Osteocyte (in vitro differentiated cells): ENCODE results near the gene AP3S1. TPM values are rescaled to one million over a fixed set of nuclear protein-coding genes. Genes with fewer than 3 reads are reported as not detected.

Experiments
- DNase-seq: peaks from one replicate; pipeline ENCODE4 v3.0.0; 2021; ENCODE audit warnings: mixed read lengths; ENCODE audit not compliant: unreplicated experiment; ENCODE audit errors: extremely low spot score
- H3K27ac Mint-ChIP-seq: one replicate; pipeline ENCODE4 v1.8.0; 2021; ENCODE audit warnings: mild to moderate bottlenecking, mixed read lengths; ENCODE audit not compliant: unreplicated experiment
- H3K27me3 Mint-ChIP-seq: one replicate; pipeline ENCODE4 v1.8.0; 2021; ENCODE audit warnings: mixed read lengths; ENCODE audit not compliant: unreplicated experiment
- H3K36me3 Mint-ChIP-seq: one replicate; pipeline ENCODE4 v1.8.0; 2021; ENCODE audit warnings: mixed read lengths; ENCODE audit not compliant: unreplicated experiment
- H3K4me1 Mint-ChIP-seq: one replicate; pipeline ENCODE4 v1.8.0; 2021; ENCODE audit warnings: mixed read lengths; ENCODE audit not compliant: unreplicated experiment
- H3K4me3 Mint-ChIP-seq: one replicate; pipeline ENCODE4 v1.8.0; 2021; ENCODE audit warnings: mild to moderate bottlenecking, moderate library complexity, mixed read lengths; ENCODE audit not compliant: unreplicated experiment
- H3K9me3 Mint-ChIP-seq: one replicate; pipeline ENCODE4 v1.8.0; 2021; ENCODE audit warnings: mixed read lengths; ENCODE audit not compliant: unreplicated experiment
- CTCF ChIP-seq: fragments of 200-600 bp; sonication (generic); IDR thresholded peaks from 2 replicates; pipeline ENCODE4 v1.5.0; 2021; ENCODE audit warnings: antibody characterized with exemption, mild to moderate bottlenecking, moderate library complexity
- total RNA-seq: library from RNA; stranded (reverse); gene quantifications from 2 replicates; pipeline ENCODE4 v1.2.1, GENCODE V29; 2021

AP3S1 gene
- total RNA-seq, 1 donor from 2014 or later, result 102 TPM

DNA sequence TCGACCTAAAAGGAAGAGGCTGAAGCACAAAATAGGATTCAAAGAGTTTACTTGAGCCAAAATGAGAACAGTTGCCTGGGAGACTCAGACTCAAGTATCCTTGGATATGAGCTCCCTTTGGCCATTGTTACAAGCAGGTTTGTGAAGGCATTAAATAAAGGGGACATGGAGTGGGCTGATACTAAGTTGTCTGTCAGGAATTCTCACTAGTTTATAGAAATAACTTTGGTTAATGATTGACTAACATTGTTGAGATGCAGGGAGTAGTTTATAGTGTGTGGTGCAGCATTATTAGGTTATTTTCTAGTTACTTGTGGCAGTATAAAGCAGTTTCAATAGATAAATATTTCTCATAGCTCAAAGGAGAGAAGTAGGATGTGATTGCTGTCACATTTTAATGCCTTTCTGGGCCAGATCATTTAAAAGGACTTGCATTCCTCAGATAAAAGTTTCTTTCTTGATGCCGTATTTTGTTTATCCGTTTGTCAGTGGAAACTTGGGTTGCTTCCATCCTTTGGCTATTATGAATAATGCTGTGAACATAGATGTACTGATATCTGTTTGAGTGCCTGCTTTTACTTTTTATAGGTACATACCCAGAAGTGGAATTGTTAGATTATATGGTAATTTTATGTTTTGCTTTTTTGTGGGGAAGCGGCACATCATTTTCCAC, 9.1 kb downstream of the AP3S1 start:
- H3K27me3 Mint-ChIP-seq, result no peaks in the 10 kb centered on the region
- DNase-seq, result no peak
- no peak for TF ChIP-seq CTCF
- peak overlapping the region; percentile 1 for H3K27ac Mint-ChIP-seq
- peaks cover 19% of the 10 kb centered on the region for H3K4me1 Mint-ChIP-seq
- H3K36me3 Mint-ChIP-seq, result peaks cover 11% of the 10 kb centered on the region
- peaks cover 12% of the 10 kb centered on the region for H3K9me3 Mint-ChIP-seq
- H3K4me3 Mint-ChIP-seq, result no peak overlapping the region

DNA sequence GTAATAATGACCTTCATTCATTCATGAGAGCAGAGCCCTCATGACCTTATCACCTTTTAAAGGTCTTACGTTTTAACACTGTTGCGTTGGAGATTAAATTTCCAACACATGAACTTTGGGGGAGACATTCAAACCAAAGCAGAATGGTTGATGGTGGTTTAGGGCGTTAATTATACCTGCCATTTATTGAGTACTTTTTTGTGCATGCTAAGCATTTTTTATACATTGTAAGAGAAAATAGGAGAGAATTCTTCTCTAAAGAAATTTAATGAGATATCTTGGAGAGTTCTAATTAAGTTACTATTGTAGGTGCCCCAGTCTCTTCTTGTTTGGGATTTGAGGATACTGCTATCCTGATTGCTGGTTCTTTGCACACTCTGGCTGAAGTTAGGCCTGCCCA, 12.4 kb downstream of the AP3S1 start:
- no peaks in the 10 kb centered on the region for H3K27me3 Mint-ChIP-seq
- H3K9me3 Mint-ChIP-seq, result peaks cover 12% of the 10 kb centered on the region
- H3K36me3 Mint-ChIP-seq, result peaks cover 11% of the 10 kb centered on the region
- TF ChIP-seq CTCF, result no peak
- no peak for DNase-seq
- H3K4me1 Mint-ChIP-seq, result peaks cover 45% of the 10 kb centered on the region
- H3K27ac Mint-ChIP-seq, result no peak overlapping the region
- H3K4me3 Mint-ChIP-seq, result no peak overlapping the region

- no peaks in the 10 kb centered on the region for H3K27me3 Mint-ChIP-seq
- no peak for TF ChIP-seq CTCF
- DNase-seq, result no peak
- H3K27ac Mint-ChIP-seq, result peak overlapping the region; percentile 71
- H3K4me1 Mint-ChIP-seq, result peaks cover 47% of the 10 kb centered on the region
- peaks cover 11% of the 10 kb centered on the region for H3K36me3 Mint-ChIP-seq
- no peak overlapping the region for H3K4me3 Mint-ChIP-seq
- H3K9me3 Mint-ChIP-seq, result peaks cover 12% of the 10 kb centered on the region
Observed at GRCh38 chr5:115855959-115856358, 14.2 kb downstream of the AP3S1 start.

DNA sequence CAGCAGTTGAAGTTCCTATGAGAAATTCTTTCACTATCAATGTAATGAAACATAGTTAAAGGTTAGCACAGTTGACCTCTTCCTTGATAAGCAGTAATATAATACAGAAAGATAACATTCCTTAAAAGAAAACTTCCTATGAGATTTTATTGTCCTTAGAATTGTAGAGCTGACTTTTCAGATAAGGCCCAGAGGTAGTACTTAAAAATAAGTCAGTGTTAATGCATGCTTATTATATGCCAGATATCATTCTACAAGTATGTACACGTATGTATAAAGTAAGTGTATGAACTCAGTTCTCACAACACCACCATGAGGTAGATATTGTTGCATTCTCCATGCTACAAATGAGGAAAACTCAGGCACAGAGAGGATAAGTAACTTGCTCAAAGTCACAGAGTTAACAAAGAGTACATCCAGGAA, 15.3 kb downstream of the AP3S1 start:
- DNase-seq, result no peak
- Mint-ChIP-seq H3K4me1 (peaks cover 47% of the 10 kb centered on the region), H3K36me3 (peaks cover 11% of the 10 kb centered on the region), H3K27ac (peak overlapping the region; percentile 97), H3K9me3 (peaks cover 12% of the 10 kb centered on the region), H3K27me3 (no peaks in the 10 kb centered on the region), H3K4me3 (peak overlapping the region; percentile 51)
- TF ChIP-seq CTCF, result no peak

- H3K27me3 Mint-ChIP-seq, result no peaks in the 10 kb centered on the region
- peaks cover 47% of the 10 kb centered on the region for H3K4me1 Mint-ChIP-seq
- peaks cover 11% of the 10 kb centered on the region for H3K36me3 Mint-ChIP-seq
- H3K9me3 Mint-ChIP-seq, result peaks cover 12% of the 10 kb centered on the region
- no peak for DNase-seq
- TF ChIP-seq CTCF, result no peak
- H3K27ac Mint-ChIP-seq, result peak overlapping the region; percentile 97
- peak overlapping the region; percentile 54 for H3K4me3 Mint-ChIP-seq
Observed at GRCh38 chr5:115857626-115858349, 16.1 kb downstream of the AP3S1 start.
